ENCODE measurements around the gene G6PD.
"Not testable (repeated sequence)": the region's sequence is repeated elsewhere in the genome, so short reads cannot be mapped to it uniquely, and the experiment has no call there.

Gene G6PD

DNA sequence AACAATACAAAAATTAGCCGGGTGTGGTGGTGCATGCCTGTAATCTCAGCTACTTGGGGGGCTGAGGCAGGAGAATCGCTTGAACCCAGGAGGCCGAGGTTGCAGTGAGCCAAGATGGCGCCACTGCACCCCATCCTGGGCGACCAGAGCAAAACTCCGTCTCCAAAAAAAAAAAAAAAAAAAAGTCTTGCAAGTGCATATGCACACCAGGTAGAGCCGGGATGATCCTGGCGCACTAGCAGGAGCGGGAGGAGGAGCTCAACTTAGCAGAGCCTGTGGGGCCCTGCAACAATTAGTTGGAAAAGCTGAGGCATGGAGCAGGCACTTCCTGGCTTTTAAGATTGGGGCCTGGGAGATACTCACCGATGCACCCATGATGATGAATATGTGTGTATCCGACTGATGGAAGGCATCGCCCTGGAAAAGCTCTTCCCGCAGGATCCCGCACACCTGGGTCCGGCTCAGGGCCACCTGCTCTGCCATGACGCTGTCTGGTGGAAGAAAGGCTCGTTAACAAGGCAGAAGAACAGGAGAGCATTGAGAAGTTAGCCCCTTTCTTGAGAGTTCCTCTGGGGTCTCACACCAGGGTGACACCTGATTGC is 872 bp downstream of the G6PD start:
- DNase-seq (ENCODE audit: low spot score) = no peak
- in situ Hi-C loops (cut with MboI; ENCODE audit: low pct_unique_long_range_greater_than_20kb, low sequenced_read_pairs, unreplicated experiment) = no loop called here
- TF ChIP-seq, protein P1, sequence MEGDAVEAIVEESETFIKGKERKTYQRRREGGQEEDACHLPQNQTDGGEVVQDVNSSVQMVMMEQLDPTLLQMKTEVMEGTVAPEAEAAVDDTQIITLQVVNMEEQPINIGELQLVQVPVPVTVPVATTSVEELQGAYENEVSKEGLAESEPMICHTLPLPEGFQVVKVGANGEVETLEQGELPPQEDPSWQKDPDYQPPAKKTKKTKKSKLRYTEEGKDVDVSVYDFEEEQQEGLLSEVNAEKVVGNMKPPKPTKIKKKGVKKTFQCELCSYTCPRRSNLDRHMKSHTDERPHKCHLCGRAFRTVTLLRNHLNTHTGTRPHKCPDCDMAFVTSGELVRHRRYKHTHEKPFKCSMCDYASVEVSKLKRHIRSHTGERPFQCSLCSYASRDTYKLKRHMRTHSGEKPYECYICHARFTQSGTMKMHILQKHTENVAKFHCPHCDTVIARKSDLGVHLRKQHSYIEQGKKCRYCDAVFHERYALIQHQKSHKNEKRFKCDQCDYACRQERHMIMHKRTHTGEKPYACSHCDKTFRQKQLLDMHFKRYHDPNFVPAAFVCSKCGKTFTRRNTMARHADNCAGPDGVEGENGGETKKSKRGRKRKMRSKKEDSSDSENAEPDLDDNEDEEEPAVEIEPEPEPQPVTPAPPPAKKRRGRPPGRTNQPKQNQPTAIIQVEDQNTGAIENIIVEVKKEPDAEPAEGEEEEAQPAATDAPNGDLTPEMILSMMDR (IDR thresholded peaks at IDR 0.05; ENCODE audit: extremely low read depth, insufficient read depth, missing control alignments) = no peak

DNA sequence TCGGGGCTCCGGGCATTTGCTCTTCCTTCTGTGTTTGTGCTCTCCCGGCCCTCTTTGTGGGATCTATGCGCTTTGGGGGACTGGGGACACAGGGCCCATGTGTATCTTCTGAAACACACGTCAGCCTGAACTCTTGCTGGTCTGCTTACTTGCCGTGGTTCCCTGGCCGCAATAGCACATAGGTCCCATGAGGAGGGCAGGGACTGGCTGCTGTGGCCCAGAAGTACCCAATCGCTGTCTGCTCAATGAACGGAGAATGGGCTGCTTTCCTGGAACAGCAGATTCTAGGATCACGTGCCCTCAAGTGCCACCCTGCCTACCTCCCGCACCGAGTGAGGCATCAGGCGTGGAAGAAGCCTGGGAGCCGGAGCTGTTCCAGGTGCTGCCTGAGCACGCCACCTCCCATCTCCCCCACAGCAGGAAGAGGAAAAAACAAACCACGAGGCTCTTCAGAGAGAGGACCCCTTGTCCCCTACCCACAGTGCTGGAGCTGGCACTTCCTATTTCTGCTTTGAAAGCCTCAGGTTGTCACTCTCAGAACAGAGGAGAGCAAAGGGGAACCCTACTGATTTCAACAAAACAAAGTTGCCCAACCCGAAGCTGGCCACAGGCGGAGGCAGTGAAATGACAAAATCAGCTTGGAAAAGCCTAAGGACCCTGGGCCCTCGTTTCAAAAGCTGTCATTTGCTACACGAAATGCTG is 3.8 kb downstream of the G6PD start:
- in situ Hi-C loops (cut with MboI; ENCODE audit: low pct_unique_long_range_greater_than_20kb, low sequenced_read_pairs, unreplicated experiment) = no loop called here
- DNase-seq (ENCODE audit: low spot score) = no peak
- TF ChIP-seq, protein P1 (IDR thresholded peaks at IDR 0.05; ENCODE audit: extremely low read depth, insufficient read depth, missing control alignments) = no peak

DNA sequence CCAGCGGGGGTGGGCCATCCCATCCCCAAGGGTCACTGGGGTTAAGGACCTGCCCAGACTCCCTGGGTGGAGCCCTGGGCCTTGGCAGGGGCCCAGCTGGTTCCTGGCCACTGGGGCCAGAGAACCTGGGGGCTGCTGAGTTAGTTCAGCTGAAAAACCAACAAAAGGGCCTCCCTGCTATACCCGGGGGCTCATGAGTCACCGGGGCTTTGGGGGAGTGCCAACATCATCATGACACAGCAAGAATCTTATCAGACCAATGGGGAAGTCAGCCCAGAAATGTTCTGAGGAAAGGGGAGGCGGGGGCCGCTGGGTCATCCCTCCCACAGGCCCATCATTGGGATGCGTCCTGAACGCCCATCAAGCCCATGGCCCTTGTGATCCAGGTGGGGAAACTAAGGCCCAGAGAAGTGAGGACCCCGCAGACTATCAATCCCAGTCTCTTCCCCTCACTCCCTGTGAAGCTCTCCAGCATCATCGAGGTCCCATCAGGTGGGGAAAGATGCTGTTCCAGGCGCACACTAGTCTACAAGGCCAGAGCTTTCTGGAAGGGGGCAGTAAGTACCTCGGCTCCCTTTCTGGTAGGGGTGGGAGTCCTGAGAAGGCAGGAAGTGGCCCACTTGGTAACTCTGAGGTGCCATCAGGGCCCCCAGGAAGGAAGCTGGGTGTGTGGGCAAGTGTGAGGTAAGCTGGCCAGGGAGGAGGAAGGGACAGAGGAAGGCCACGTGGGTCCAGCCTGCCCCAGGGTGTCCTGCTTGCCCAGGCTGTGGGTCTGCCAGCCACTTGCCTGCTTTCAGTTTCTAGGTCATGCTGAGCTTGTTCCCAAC is 4.5 kb downstream of the G6PD start:
- TF ChIP-seq, protein P1 (IDR thresholded peaks at IDR 0.05; ENCODE audit: extremely low read depth, insufficient read depth, missing control alignments) = no peak
- in situ Hi-C loops (cut with MboI; ENCODE audit: low pct_unique_long_range_greater_than_20kb, low sequenced_read_pairs, unreplicated experiment) = no loop called here
- no peak for DNase-seq (ENCODE audit: low spot score)

DNA sequence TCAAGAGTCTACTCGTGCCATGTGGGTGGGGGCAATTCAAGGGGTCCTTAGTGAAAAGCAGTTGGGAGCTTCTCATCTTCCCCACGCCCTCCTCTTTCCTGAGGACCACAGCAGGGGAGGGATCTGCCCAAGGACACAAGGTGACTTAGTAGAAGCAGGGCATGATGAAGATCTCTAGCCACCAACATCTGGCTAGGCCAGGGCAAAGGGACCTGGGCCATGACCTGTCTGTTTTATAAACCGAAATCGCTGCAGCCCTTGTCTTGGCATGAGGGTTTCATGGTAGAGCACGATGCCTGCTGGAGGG is 5.1 kb downstream of the G6PD start:
- DNase-seq (ENCODE audit: low spot score) = no peak
- TF ChIP-seq, protein P1 (IDR thresholded peaks at IDR 0.05; ENCODE audit: extremely low read depth, insufficient read depth, missing control alignments) = no peak
- in situ Hi-C loops (cut with MboI; ENCODE audit: low pct_unique_long_range_greater_than_20kb, low sequenced_read_pairs, unreplicated experiment) = no loop called here

DNA sequence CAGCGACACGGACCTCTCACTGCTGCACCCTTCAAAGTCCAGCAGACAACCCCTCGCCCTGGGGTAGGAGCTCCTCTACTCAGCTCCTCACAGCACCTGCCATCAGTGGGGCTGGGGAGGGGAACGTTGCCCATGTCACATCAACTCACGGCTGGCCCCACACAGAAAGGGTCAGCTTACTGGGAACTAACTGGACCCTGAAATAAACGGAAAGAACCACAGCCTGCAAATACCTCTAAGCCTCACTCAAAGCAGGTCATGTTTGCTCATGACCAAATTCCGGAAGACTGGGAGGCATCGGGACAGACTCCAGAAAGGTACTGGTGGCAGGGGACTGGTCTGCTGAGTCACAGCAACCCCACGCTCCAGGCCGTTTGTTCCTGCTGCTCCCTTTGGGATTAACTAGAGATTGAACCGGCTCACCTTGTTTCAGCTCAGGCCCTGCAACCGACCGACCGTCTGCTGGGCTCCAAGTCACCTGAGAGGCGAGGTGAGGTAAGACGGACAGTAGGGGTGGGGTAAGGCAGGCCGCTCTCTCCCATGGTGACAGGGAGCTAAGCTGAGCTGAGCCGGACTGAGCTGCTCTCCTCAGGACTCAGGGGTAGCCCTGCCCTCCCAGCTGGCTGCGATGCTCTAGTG is 5.6 kb downstream of the G6PD start:
- DNase-seq (ENCODE audit: low spot score) = no peak
- TF ChIP-seq, protein P1 (IDR thresholded peaks at IDR 0.05; ENCODE audit: extremely low read depth, insufficient read depth, missing control alignments) = no peak
- in situ Hi-C loops (cut with MboI; ENCODE audit: low pct_unique_long_range_greater_than_20kb, low sequenced_read_pairs, unreplicated experiment) = no loop called here

DNA sequence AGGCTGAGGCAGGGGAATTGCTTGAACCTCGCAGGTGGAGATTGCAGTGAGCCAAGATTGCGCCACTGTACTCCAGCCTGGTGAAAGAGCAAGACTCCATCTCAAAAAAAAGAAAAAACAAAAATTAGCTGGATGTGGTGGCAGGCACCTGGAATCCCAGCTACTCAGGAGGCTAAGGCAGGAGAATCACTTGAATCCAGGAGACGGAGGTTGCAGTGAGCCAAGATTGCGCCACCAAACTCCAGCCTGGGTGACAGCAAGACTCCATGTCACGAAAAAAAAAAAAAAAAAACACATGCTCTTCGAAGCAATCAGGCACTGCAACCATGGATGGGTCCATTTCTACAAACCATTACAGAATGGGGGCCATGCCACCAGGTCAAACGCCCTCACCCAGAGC is 6.3 kb downstream of the G6PD start:
- in situ Hi-C loops (cut with MboI; ENCODE audit: low pct_unique_long_range_greater_than_20kb, low sequenced_read_pairs, unreplicated experiment); DNase-seq (ENCODE audit: low spot score): not testable (repeated sequence)

Data from GM13977 (cell line).